Osteocyte (in vitro differentiated cells): ENCODE measurements around the gene GPC3. TPM values are rescaled to one million over a fixed set of nuclear protein-coding genes. Genes with fewer than 3 reads are reported as not detected.

Experiments used
- DNase-seq: peaks from one replicate; pipeline ENCODE4 v3.0.0; 2021; ENCODE audit warnings: mixed read lengths; ENCODE audit not compliant: unreplicated experiment; ENCODE audit errors: extremely low spot score
- H3K27ac Mint-ChIP-seq: one replicate; pipeline ENCODE4 v1.8.0; 2021; ENCODE audit warnings: mild to moderate bottlenecking, mixed read lengths; ENCODE audit not compliant: unreplicated experiment
- H3K27me3 Mint-ChIP-seq: one replicate; pipeline ENCODE4 v1.8.0; 2021; ENCODE audit warnings: mixed read lengths; ENCODE audit not compliant: unreplicated experiment
- H3K36me3 Mint-ChIP-seq: one replicate; pipeline ENCODE4 v1.8.0; 2021; ENCODE audit warnings: mixed read lengths; ENCODE audit not compliant: unreplicated experiment
- H3K4me1 Mint-ChIP-seq: one replicate; pipeline ENCODE4 v1.8.0; 2021; ENCODE audit warnings: mixed read lengths; ENCODE audit not compliant: unreplicated experiment
- H3K4me3 Mint-ChIP-seq: one replicate; pipeline ENCODE4 v1.8.0; 2021; ENCODE audit warnings: mild to moderate bottlenecking, moderate library complexity, mixed read lengths; ENCODE audit not compliant: unreplicated experiment
- H3K9me3 Mint-ChIP-seq: one replicate; pipeline ENCODE4 v1.8.0; 2021; ENCODE audit warnings: mixed read lengths; ENCODE audit not compliant: unreplicated experiment
- CTCF ChIP-seq: fragments of 200-600 bp; sonication (generic); IDR thresholded peaks from 2 replicates; pipeline ENCODE4 v1.5.0; 2021; ENCODE audit warnings: antibody characterized with exemption, mild to moderate bottlenecking, moderate library complexity
- total RNA-seq: library from RNA; stranded (reverse); gene quantifications from 2 replicates; pipeline ENCODE4 v1.2.1, GENCODE V29; 2021

Gene GPC3
- total RNA-seq, 1 donor from 2014 or later, result 19.6 TPM

- H3K4me1 Mint-ChIP-seq, result peaks cover 20% of the 10 kb centered on the region
- H3K36me3 Mint-ChIP-seq, result no peaks in the 10 kb centered on the region
- DNase-seq, result no peak
- H3K27ac Mint-ChIP-seq, result no peak overlapping the region
- TF ChIP-seq CTCF, result no peak
- no peaks in the 10 kb centered on the region for H3K9me3 Mint-ChIP-seq
- H3K4me3 Mint-ChIP-seq, result no peak overlapping the region
- no peaks in the 10 kb centered on the region for H3K27me3 Mint-ChIP-seq
Measured at GRCh38 chrX:133587071-133587470, 398.3 kb downstream of the GPC3 start.

- H3K4me1 Mint-ChIP-seq, result peaks cover 20% of the 10 kb centered on the region
- H3K27me3 Mint-ChIP-seq, result no peaks in the 10 kb centered on the region
- no peak for TF ChIP-seq CTCF
- H3K9me3 Mint-ChIP-seq, result no peaks in the 10 kb centered on the region
- H3K27ac Mint-ChIP-seq, result no peak overlapping the region
- no peak for DNase-seq
- no peak overlapping the region for H3K4me3 Mint-ChIP-seq
- no peaks in the 10 kb centered on the region for H3K36me3 Mint-ChIP-seq
Measured at GRCh38 chrX:133586443-133586842, 399.0 kb downstream of the GPC3 start.

GRCh38 chrX:133583825-133584224 lies 401.6 kb downstream of the GPC3 start:
- peaks cover 31% of the 10 kb centered on the region for H3K4me1 Mint-ChIP-seq
- no peak overlapping the region for H3K4me3 Mint-ChIP-seq
- no peaks in the 10 kb centered on the region for H3K27me3 Mint-ChIP-seq
- DNase-seq, result no peak
- no peak overlapping the region for H3K27ac Mint-ChIP-seq
- no peaks in the 10 kb centered on the region for H3K36me3 Mint-ChIP-seq
- H3K9me3 Mint-ChIP-seq, result no peaks in the 10 kb centered on the region
- TF ChIP-seq CTCF, result no peak

GRCh38 chrX:133580625-133581024 lies 404.8 kb downstream of the GPC3 start:
- Mint-ChIP-seq H3K27me3 (peaks cover 3% of the 10 kb centered on the region), H3K9me3 (no peaks in the 10 kb centered on the region), H3K27ac (no peak overlapping the region), H3K4me3 (no peak overlapping the region), H3K4me1 (peaks cover 19% of the 10 kb centered on the region), H3K36me3 (no peaks in the 10 kb centered on the region)
- TF ChIP-seq CTCF, result no peak
- no peak for DNase-seq

- peaks cover 17% of the 10 kb centered on the region for H3K4me1 Mint-ChIP-seq
- no peak for TF ChIP-seq CTCF
- peaks cover 3% of the 10 kb centered on the region for H3K27me3 Mint-ChIP-seq
- no peaks in the 10 kb centered on the region for H3K9me3 Mint-ChIP-seq
- no peak overlapping the region for H3K4me3 Mint-ChIP-seq
- no peak for DNase-seq
- no peaks in the 10 kb centered on the region for H3K36me3 Mint-ChIP-seq
- H3K27ac Mint-ChIP-seq, result no peak overlapping the region
Measured at GRCh38 chrX:133579631-133580030, 405.8 kb downstream of the GPC3 start.
